ENCODE results near the gene CHD6.

CHD6 gene

DNA sequence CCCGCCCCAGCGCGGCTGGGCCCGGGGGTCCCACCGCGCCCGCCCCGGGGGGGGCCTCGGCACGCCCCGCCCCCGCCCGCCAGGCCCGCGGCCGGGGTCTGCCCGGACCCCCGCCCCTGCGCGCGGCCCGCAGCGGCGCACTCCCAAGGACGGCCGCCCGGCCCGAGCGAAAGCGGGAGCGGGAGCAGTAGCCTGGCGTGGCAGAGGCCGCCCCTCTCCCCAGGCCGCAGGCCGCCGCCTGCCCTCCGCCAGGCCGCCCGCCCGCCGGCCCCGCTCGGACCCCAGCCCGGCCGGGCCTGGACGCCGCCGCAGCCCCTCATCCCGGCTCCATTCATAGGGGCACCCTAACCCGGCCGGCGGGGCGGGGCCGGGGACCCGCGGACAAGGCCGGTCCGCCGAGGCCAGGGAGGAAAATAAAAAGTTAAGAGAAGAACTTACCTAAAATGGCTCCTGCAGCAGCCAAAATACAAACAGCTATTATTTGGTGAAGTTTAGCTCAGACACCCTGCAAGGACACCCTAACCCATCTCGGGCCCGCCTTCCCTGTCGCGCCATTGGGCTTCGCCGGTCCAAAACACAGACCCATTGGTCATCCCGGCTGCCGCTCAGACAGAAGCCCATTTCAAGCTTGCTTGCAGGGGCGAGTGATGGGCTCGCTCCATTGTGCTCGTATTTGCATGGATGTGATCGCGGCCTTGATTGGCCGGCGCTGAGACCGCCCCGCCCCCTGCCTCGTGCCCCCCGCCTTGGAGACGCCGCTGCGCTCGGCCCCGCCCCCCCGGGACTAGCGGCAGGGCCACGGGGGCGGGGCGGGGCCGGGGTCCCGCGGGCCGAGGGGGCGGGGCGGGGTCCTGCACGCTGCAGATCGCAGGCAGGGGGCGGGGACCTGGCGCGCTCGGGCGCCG, at the start of gene CHD6:
CHD6 (minus strand) TSS at position 476 of the 905 bp plus-strand sequence. CDS start 67,040 bp downstream, outside the sequence.
- no peaks in the 10 kb centered on the region for H3K9me3 ChIP-seq
- H3K27me3 ChIP-seq, result peaks cover 64% of the 10 kb centered on the region
- H3K4me3 ChIP-seq (ENCODE audit: low read depth in 1 of 2, low read length in 1 of 2), result peak within 1 kb of the TSS; percentile 71 to 84
- H3K27ac ChIP-seq, result peak within 1 kb of the TSS; percentile 54
- H3K4me1 ChIP-seq (ENCODE audit: control insufficient read depth in 1 of 2, insufficient read depth in 1 of 2, low read depth in 1 of 2, low read length in 1 of 2), result peaks cover 7 to 29% of the 10 kb centered on the region in 2 experiments
- no peaks in the 10 kb centered on the region for H3K36me3 ChIP-seq
- TF ChIP-seq, protein P1, sequence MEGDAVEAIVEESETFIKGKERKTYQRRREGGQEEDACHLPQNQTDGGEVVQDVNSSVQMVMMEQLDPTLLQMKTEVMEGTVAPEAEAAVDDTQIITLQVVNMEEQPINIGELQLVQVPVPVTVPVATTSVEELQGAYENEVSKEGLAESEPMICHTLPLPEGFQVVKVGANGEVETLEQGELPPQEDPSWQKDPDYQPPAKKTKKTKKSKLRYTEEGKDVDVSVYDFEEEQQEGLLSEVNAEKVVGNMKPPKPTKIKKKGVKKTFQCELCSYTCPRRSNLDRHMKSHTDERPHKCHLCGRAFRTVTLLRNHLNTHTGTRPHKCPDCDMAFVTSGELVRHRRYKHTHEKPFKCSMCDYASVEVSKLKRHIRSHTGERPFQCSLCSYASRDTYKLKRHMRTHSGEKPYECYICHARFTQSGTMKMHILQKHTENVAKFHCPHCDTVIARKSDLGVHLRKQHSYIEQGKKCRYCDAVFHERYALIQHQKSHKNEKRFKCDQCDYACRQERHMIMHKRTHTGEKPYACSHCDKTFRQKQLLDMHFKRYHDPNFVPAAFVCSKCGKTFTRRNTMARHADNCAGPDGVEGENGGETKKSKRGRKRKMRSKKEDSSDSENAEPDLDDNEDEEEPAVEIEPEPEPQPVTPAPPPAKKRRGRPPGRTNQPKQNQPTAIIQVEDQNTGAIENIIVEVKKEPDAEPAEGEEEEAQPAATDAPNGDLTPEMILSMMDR (IDR thresholded peaks at IDR 0.05), result no peak

DNA sequence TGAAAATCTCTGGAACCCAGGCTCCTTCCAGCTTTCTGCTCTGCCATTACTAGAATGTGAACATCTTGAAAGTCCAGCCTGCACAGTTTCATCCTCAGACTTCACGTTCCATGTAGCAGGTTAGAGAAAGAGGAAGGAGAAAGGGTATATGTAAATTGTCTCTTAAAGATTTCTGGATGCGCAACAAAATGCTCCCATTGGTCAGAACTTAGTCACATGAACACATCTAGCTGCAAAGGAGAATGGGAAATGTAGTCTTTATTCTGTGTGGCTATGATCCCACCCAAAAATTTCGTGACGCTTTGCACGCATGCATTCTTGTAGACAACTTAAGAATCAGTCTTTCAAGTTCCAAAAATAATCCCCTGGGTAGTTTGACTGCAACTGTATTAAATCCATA, 46.4 kb upstream of the CHD6 start:
- Histone ChIP-seq H3K27ac (no peak overlapping the region), H3K9me3 (no peaks in the 10 kb centered on the region), H3K4me1 (ENCODE audit: control insufficient read depth in 1 of 2, insufficient read depth in 1 of 2, low read depth in 1 of 2, low read length in 1 of 2) (no peaks in the 10 kb centered on the region), H3K4me3 (ENCODE audit: low read depth in 1 of 2, low read length in 1 of 2) (no peak overlapping the region), H3K36me3 (no peaks in the 10 kb centered on the region), H3K27me3 (peaks cover 9% of the 10 kb centered on the region)
- TF ChIP-seq, protein P1 (IDR thresholded peaks at IDR 0.05), result no peak

DNA sequence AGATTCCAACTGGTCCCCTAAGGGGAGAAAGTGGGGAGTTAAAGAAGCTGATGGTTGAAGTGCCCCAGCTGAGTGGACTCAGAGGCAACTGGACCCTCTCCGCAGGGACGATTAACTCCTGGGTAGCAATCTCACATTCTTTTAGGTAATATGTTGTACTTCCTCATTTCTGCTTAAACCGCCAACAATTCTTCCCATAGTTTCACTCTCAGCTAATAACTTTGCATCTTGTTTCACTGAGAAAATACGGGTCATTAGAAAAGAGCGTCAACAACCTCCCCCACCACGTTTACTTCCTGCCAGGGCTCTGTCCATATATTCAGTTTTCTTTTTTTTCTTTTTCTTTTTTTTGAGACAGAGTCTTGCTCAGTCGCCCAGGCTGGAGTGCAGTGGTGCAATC, 39.5 kb upstream of the CHD6 start:
- Histone ChIP-seq H3K27me3 (peaks cover 7% of the 10 kb centered on the region), H3K4me1 (ENCODE audit: control insufficient read depth in 1 of 2, insufficient read depth in 1 of 2, low read depth in 1 of 2, low read length in 1 of 2) (peaks cover 0 to 4% of the 10 kb centered on the region in 2 experiments), H3K27ac (no peak overlapping the region), H3K36me3 (no peaks in the 10 kb centered on the region), H3K9me3 (no peaks in the 10 kb centered on the region), H3K4me3 (ENCODE audit: low read depth in 1 of 2, low read length in 1 of 2) (no peak overlapping the region)
- TF ChIP-seq, protein P1 (IDR thresholded peaks at IDR 0.05), result no peak

DNA sequence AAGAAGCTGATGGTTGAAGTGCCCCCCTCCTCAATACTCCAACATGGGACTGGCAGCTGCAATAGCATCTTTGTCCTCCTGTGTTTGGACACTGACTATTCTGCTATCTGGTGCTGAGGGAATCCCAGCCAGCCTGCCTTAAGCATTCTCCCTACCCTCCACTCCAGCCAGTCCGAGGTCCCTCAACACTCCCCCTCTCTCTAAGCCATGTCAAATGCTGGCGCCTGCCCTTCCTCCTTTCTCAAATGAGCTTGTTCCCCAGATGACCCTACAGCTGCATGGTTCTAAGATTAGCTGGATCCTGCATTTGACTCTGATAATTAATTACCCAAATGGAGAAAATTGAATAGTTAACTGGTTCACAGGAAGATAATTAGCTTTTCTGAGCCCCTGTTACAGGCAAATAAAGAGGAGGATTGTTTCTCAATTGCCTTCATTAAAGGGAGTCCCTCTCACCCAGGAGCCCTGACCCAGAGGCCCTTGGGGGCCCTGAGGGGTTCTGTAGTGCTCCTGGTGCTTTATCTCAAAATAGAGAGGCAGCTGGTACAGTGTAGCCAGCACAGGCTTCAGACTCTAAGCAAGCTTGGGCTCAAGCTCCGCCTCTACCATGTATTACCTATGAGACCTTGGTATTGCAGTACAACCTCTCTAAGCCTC, 37.9 kb upstream of the CHD6 start:
- Histone ChIP-seq H3K27me3 (peaks cover 4% of the 10 kb centered on the region), H3K4me1 (ENCODE audit: control insufficient read depth in 1 of 2, insufficient read depth in 1 of 2, low read depth in 1 of 2, low read length in 1 of 2) (peaks cover 0 to 4% of the 10 kb centered on the region in 2 experiments), H3K9me3 (no peaks in the 10 kb centered on the region), H3K27ac (no peak overlapping the region), H3K36me3 (no peaks in the 10 kb centered on the region), H3K4me3 (ENCODE audit: low read depth in 1 of 2, low read length in 1 of 2) (no peak overlapping the region)
- TF ChIP-seq, protein P1 (IDR thresholded peaks at IDR 0.05), result no peak

GRCh38 chr20:41654884-41655283, 36.7 kb upstream of the CHD6 start:
- Histone ChIP-seq H3K27ac (no peak overlapping the region), H3K4me3 (ENCODE audit: low read depth in 1 of 2, low read length in 1 of 2) (no peak overlapping the region), H3K4me1 (ENCODE audit: control insufficient read depth in 1 of 2, insufficient read depth in 1 of 2, low read depth in 1 of 2, low read length in 1 of 2) (peaks cover 0 to 4% of the 10 kb centered on the region in 2 experiments), H3K9me3 (no peaks in the 10 kb centered on the region), H3K27me3 (peaks cover 14% of the 10 kb centered on the region), H3K36me3 (no peaks in the 10 kb centered on the region)
- TF ChIP-seq, protein P1 (IDR thresholded peaks at IDR 0.05), result no peak

All from neutrophil (primary cell).